ENCODE measurements around the gene GCN1.

The GCN1 gene

GRCh38 chr12:120181991-120182631 lies 12.4 kb downstream of the GCN1 start:
- no peak for DNase-seq

- DNase-seq: no peak
Observed at GRCh38 chr12:120180975-120181374, 13.5 kb downstream of the GCN1 start.

GRCh38 chr12:120175537-120175936 lies 19.0 kb downstream of the GCN1 start:
- no peak for DNase-seq

GRCh38 chr12:120175062-120175461 lies 19.5 kb downstream of the GCN1 start:
- no peak for DNase-seq

- DNase-seq: no peak
Observed at GRCh38 chr12:120172053-120172452, 22.5 kb downstream of the GCN1 start.

GRCh38 chr12:120170631-120171030 lies 23.9 kb downstream of the GCN1 start:
- no peak for DNase-seq

- no peak for DNase-seq
Observed at GRCh38 chr12:120169946-120170345, 24.6 kb downstream of the GCN1 start.

GRCh38 chr12:120168337-120168736 lies 26.2 kb downstream of the GCN1 start:
- no peak for DNase-seq

GRCh38 chr12:120167529-120168095 lies 26.9 kb downstream of the GCN1 start:
- DNase-seq: no peak

GRCh38 chr12:120164293-120164692 lies 30.2 kb downstream of the GCN1 start:
- no peak for DNase-seq

- DNase-seq: no peak
Observed at GRCh38 chr12:120162763-120163162, 31.8 kb downstream of the GCN1 start.

GRCh38 chr12:120161852-120162251 lies 32.7 kb downstream of the GCN1 start:
- DNase-seq: no peak

GRCh38 chr12:120159509-120160237 lies 34.8 kb downstream of the GCN1 start:
- DNase-seq: no peak

- no peak for DNase-seq
Observed at GRCh38 chr12:120158351-120158750, 36.2 kb downstream of the GCN1 start.

- no peak for DNase-seq
Observed at GRCh38 chr12:120157678-120158077, 36.8 kb downstream of the GCN1 start.

- no peak for DNase-seq
Observed at GRCh38 chr12:120156315-120157259, 37.9 kb downstream of the GCN1 start.

- no peak for DNase-seq
Observed at GRCh38 chr12:120155072-120155471, 39.4 kb downstream of the GCN1 start.

- no peak for DNase-seq
Observed at GRCh38 chr12:120150919-120151525, 43.5 kb downstream of the GCN1 start.

- no peak for DNase-seq
Observed at GRCh38 chr12:120148011-120148410, 46.5 kb downstream of the GCN1 start.

- no peak for DNase-seq
Observed at GRCh38 chr12:120145164-120145563, 49.4 kb downstream of the GCN1 start.

- DNase-seq: no peak
Observed at GRCh38 chr12:120144215-120144614, 50.3 kb downstream of the GCN1 start.

- DNase-seq: no peak
Observed at GRCh38 chr12:120142231-120142877, 52.2 kb downstream of the GCN1 start.
